ENCODE data around the gene PLXNC1. TPM values are rescaled to one million over a fixed set of nuclear protein-coding genes. Genes with fewer than 3 reads are reported as not detected.

The PLXNC1 gene
- total and polyA plus RNA-seq, 9 of the 15 experiments (the other 6 are each of a cell fraction or from before 2014, with no cell fraction given): 0.08 to 0.87 (median 0.28) TPM

- no peak for TF ChIP-seq EP300 (IDR thresholded peaks at IDR 0.05; ENCODE audit: low read length)
- TF ChIP-seq NFIX (CRISPR knock-in tag; IDR thresholded peaks at IDR 0.05; ENCODE audit: low read depth): no peak
- no peak for TF ChIP-seq KLF13 (tag; IDR thresholded peaks at IDR 0.05; ENCODE audit: borderline replicate concordance, low read depth)
- H3K27ac ChIP-seq (ENCODE audit: extremely low read depth, low read depth, low read length): no peak overlapping the region
- H3K4me2 ChIP-seq (ENCODE audit: insufficient read depth, low read length): no peak overlapping the region
- CTCF ChIA-PET (ENCODE audit: low intra/inter-chr PET ratio): no interaction called here
- H3K9me3 ChIP-seq (replicated peaks; ENCODE audit: control insufficient read depth, insufficient read depth, low read depth, low read length): no peaks in the 10 kb centered on the region
- in situ Hi-C loops (cut with MboI): no loop called here
- no peak overlapping the region for H3K9ac ChIP-seq (ENCODE audit: insufficient read depth in 1 of 2, low read depth in 2 of 2, low read length in 2 of 2)
- H3K27me3 ChIP-seq (ENCODE audit: control insufficient read depth in 2 of 2, insufficient read depth in 2 of 2, low read length in 2 of 2): no peaks in the 10 kb centered on the region
- BruUV-seq (replicated peaks): no TSS peak
- no peak overlapping the region for H2AFZ ChIP-seq (ENCODE audit: low read depth, low read length)
- no peak for DNase-seq (ENCODE audit: extremely low read depth in 1 of 4, low spot score in 3 of 4)
- H4K20me1 ChIP-seq (replicated peaks; ENCODE audit: control insufficient read depth, insufficient read depth, low read length): no peaks in the 10 kb centered on the region
- no peak for ATAC-seq
- intact Hi-C loops (cut with micrococcal nuclease): no loop called here
- H3K9me1 ChIP-seq (ENCODE audit: control insufficient read depth, insufficient read depth, low read length): no peaks in the 10 kb centered on the region
- H3K4me3 ChIP-seq: no peak overlapping the region
- no peaks in the 10 kb centered on the region for H3K36me3 ChIP-seq (ENCODE audit: control insufficient read depth, insufficient read depth, low read length)
- POLR2A ChIA-PET: interaction anchor here (0.6 kb wide), 1 partner anchor 11 kb away, joined by 3 read pairs; no protein-coding TSS in a partner anchor
- H3K4me1 ChIP-seq (replicated peaks in 1 of 2; ENCODE audit: control insufficient read depth in 2 of 2, insufficient read depth in 2 of 2, low read length in 2 of 2): peaks cover 0 to 26% of the 10 kb centered on the region in 2 experiments; a peak in 3 of 5 replicates
- H3K79me2 ChIP-seq (ENCODE audit: control insufficient read depth, insufficient read depth, low read length): no peaks in the 10 kb centered on the region
- WGBS (ENCODE audit: insufficient coverage, low coverage, missing lambda C conversion rate): 47% methylated on average over 2 of the region's 2 CpGs
- FAIRE-seq: no peak
Observed at GRCh38 chr12:94206886-94207285, 58.5 kb downstream of the PLXNC1 start.

DNA sequence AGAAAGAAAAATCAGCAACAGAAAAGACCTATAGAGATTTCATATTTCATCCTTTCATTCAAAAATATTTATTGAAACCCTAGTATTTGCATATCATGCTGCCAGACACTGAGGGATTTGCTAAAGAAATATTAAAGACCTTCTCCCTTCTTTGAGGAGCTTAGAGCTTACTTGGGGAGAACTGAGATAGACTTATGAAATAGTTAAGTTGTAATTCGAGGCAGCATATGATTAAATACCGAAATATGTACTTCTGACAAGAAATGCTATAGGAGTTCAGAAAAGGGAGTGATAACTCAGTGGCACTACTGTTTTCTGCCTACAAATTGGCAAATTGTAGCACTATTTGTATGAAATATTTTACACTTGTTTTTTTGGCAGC lies 59.1 kb downstream of the PLXNC1 start:
- Histone ChIP-seq H2AFZ (ENCODE audit: low read depth, low read length) (peak overlapping the region; percentile 83), H3K79me2 (ENCODE audit: control insufficient read depth, insufficient read depth, low read length) (no peaks in the 10 kb centered on the region), H3K36me3 (ENCODE audit: control insufficient read depth, insufficient read depth, low read length) (no peaks in the 10 kb centered on the region), H4K20me1 (replicated peaks; ENCODE audit: control insufficient read depth, insufficient read depth, low read length) (no peaks in the 10 kb centered on the region), H3K4me1 (replicated peaks in 1 of 2; ENCODE audit: control insufficient read depth in 2 of 2, insufficient read depth in 2 of 2, low read length in 2 of 2) (peaks cover 0 to 26% of the 10 kb centered on the region in 2 experiments; a peak in 3 of 5 replicates), H3K9me3 (replicated peaks; ENCODE audit: control insufficient read depth, insufficient read depth, low read depth, low read length) (no peaks in the 10 kb centered on the region), H3K4me3 (no peak overlapping the region), H3K9ac (ENCODE audit: insufficient read depth in 1 of 2, low read depth in 2 of 2, low read length in 2 of 2) (peak overlapping the region in 1 of 2 experiments; percentile 20; a peak in 2 of 4 replicates), H3K27ac (ENCODE audit: extremely low read depth, low read depth, low read length) (peak overlapping the region; percentile 52; the same call in 1 of the 3 replicates), H3K27me3 (ENCODE audit: control insufficient read depth in 2 of 2, insufficient read depth in 2 of 2, low read length in 2 of 2) (no peaks in the 10 kb centered on the region), H3K9me1 (ENCODE audit: control insufficient read depth, insufficient read depth, low read length) (no peaks in the 10 kb centered on the region), H3K4me2 (ENCODE audit: insufficient read depth, low read length) (no peak overlapping the region)
- ChIA-PET POLR2A (interaction anchor here (0.6 to 1.7 kb wide), 5 partner anchors 9 to 55 kb away, joined by 3 to 10 read pairs (median 6); no protein-coding TSS in a partner anchor), CTCF (ENCODE audit: low intra/inter-chr PET ratio) (no interaction called here)
- intact Hi-C loops (cut with micrococcal nuclease) (no loop called here), in situ Hi-C loops (cut with MboI) (no loop called here)
- FAIRE-seq (no peak), DNase-seq (ENCODE audit: extremely low read depth in 1 of 4, low spot score in 3 of 4) (no peak), ATAC-seq (no peak)
- no TSS peak for BruUV-seq (replicated peaks)
- 5% methylated on average over 2 of the region's 2 CpGs for WGBS (ENCODE audit: insufficient coverage, low coverage, missing lambda C conversion rate)
- TF ChIP-seq, protein P1, sequence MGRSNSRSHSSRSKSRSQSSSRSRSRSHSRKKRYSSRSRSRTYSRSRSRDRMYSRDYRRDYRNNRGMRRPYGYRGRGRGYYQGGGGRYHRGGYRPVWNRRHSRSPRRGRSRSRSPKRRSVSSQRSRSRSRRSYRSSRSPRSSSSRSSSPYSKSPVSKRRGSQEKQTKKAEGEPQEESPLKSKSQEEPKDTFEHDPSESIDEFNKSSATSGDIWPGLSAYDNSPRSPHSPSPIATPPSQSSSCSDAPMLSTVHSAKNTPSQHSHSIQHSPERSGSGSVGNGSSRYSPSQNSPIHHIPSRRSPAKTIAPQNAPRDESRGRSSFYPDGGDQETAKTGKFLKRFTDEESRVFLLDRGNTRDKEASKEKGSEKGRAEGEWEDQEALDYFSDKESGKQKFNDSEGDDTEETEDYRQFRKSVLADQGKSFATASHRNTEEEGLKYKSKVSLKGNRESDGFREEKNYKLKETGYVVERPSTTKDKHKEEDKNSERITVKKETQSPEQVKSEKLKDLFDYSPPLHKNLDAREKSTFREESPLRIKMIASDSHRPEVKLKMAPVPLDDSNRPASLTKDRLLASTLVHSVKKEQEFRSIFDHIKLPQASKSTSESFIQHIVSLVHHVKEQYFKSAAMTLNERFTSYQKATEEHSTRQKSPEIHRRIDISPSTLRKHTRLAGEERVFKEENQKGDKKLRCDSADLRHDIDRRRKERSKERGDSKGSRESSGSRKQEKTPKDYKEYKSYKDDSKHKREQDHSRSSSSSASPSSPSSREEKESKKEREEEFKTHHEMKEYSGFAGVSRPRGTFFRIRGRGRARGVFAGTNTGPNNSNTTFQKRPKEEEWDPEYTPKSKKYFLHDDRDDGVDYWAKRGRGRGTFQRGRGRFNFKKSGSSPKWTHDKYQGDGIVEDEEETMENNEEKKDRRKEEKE (IDR thresholded peaks at IDR 0.05; ENCODE audit: borderline replicate concordance in 1 of 2, control insufficient read depth in 1 of 2, low read depth in 2 of 2, low read length in 1 of 2): no peak
- 0 out of 4 replicates have a peak, but pooled peaks of 1 of the 2 experiments have one; percentile 16 for TF ChIP-seq ZNF639 (CRISPR knock-in tag; conservative IDR thresholded peaks at IDR 0.05 in 1 of 2, IDR thresholded peaks at IDR 0.05 in 1 of 2)
- TF ChIP-seq ZNF589 (CRISPR knock-in tag; IDR thresholded peaks at IDR 0.05; ENCODE audit: low read depth): no peak

Measured in K562 (cell line).